ENCODE data around the gene CACNG7.

DNA sequence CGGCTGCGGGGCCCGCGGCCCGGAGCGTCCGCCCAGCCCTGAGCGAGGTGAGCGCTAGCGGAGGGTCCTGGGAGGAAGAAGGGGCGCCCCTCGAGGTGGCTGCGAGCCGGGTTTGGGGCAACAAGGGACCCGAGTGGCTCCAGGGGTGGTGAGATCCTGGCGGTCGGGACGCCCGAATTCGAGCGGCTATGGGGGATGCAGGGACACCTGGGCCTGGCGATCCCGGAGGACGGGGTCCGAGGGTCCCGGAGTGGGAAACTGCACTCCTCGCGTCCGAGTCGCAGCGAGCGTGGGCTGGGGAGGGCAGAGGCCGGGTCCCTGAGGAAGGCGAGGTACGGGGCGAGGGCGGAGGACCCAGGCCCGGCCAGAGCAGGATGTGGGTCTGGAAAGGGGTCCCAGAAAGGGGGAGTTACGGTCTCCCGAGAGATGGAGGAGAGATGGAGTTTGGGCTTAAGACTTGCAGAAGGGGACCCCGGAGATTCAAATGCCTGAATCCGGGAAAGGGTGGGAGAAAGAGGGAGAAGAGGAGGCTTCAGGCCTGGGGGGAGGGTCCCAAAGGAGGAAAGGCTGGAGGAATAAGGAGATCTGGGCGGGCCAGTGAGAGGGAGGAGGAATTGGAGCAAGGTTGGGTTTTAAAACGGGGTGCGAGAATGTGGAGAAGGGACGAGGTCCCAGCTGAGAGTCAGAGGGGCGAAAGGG is 542 bp downstream of the CACNG7 start:
- TF ChIP-seq, protein P1, sequence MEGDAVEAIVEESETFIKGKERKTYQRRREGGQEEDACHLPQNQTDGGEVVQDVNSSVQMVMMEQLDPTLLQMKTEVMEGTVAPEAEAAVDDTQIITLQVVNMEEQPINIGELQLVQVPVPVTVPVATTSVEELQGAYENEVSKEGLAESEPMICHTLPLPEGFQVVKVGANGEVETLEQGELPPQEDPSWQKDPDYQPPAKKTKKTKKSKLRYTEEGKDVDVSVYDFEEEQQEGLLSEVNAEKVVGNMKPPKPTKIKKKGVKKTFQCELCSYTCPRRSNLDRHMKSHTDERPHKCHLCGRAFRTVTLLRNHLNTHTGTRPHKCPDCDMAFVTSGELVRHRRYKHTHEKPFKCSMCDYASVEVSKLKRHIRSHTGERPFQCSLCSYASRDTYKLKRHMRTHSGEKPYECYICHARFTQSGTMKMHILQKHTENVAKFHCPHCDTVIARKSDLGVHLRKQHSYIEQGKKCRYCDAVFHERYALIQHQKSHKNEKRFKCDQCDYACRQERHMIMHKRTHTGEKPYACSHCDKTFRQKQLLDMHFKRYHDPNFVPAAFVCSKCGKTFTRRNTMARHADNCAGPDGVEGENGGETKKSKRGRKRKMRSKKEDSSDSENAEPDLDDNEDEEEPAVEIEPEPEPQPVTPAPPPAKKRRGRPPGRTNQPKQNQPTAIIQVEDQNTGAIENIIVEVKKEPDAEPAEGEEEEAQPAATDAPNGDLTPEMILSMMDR (conservative IDR thresholded peaks at IDR 0.05; ENCODE audit: low read length), result no peak
- no peak for TF ChIP-seq EZH2phosphoT487 (IDR thresholded peaks at IDR 0.05; ENCODE audit: borderline replicate concordance)
